ENCODE data around the gene STRIT1.

GRCh38 chr3:155282385-155283091, 10.9 kb downstream of the STRIT1 start:
- no peak for TF ChIP-seq GATA2 (IDR thresholded peaks at IDR 0.05; ENCODE audit: low read depth, low read length)
- TF ChIP-seq GATA3 (IDR thresholded peaks at IDR 0.05; ENCODE audit: low read depth, low read length): no peak

Data from SH-SY5Y (cell line).